Embryonic facial prominence (tissue), 1 donor: ENCODE data around the gene PRH1.

Experiments
- DNase-seq: peaks from one replicate; pipeline ENCODE4 v3.0.0-alpha.2; 2016; ENCODE audit errors: extremely low spot score

PRH1 gene

GRCh38 chr12:10884086-10884725, at the start of gene PRH1:
Gene PRH1, minus strand, starts transcription at chr12:10884255. Its CDS starts 38 bp downstream, at chr12:10884217.
- no peak for DNase-seq

GRCh38 chr12:10928746-10929286, 44.8 kb upstream of the PRH1 start, which contains the start of gene PRH2:
Gene PRH2, plus strand, starts transcription at chr12:10929236. Its CDS starts 38 bp downstream, at chr12:10929274.
- DNase-seq, result no peak

GRCh38 chr12:10926269-10926668, 42.2 kb upstream of the PRH1 start:
- DNase-seq, result no peak

DNA sequence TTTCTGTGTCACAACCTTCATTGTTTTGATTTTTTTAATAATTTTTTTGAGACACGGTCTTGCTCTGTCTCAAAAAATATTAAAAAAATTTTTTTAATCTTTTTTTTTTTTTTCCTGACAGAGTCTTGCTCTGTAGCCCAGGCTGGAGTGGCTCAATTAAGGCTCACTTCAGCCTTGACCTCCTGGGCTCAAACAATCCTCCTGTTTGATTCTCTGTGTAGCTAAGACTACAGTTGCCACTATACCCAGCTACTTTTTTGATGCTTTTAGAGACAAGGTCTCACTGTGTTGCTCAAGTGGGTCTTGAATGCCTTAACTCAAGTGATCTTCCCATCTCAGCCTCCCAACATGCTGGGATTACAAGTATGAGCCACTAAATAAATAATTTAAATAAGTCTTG, 35.8 kb upstream of the PRH1 start:
- DNase-seq, result no peak

- DNase-seq, result no peak
These were observed 26.3 kb upstream of the PRH1 start for GRCh38 chr12:10910380-10910779.

GRCh38 chr12:10909462-10909861, 25.4 kb upstream of the PRH1 start, which contains the start of gene TAS2R13:
Gene TAS2R13, minus strand, starts transcription at chr12:10909562. Its CDS starts 264 bp downstream, at chr12:10909298.
- DNase-seq, result no peak

- DNase-seq, result no peak
These were observed 20.6 kb upstream of the PRH1 start for GRCh38 chr12:10904686-10905085.

DNA sequence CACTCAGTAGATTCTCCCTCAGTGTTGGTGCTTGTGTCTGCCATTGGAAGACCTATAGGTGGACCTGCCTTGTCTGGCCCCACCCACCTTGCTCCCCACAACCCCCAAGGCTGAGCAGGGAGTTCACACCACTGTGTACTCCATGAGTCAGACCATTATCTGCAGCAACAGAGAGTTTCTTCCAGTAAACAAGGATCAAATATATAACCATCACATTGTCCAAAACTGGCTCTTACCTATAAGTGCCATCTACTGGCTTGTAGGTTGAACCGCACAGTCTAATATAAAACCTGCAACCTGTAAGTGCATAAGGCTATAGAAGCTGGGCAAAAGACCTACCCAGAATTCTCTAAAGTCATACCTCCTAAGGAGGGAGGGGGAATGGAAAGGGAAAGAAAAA, 17.4 kb upstream of the PRH1 start:
- DNase-seq, result no peak

DNA sequence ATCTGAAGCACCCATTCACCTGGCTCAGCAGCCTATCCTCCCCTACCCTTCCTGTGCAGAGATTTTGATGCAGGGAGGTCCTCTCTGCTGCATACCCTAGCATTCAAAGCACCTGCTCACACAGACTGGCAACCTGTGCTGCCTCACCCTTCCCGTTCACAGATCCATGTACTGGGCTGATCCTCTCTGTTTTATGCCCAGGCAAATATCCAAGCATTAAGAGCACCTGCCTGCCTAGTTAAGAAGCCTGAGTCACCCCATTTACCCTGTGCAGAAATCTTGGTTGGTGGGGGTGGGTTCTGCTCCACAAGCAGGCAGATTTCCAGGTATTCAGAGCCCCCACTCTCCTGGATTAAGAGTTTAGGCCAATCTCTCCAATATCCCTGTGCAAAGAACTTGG, 16.9 kb upstream of the PRH1 start:
- DNase-seq, result no peak

DNA sequence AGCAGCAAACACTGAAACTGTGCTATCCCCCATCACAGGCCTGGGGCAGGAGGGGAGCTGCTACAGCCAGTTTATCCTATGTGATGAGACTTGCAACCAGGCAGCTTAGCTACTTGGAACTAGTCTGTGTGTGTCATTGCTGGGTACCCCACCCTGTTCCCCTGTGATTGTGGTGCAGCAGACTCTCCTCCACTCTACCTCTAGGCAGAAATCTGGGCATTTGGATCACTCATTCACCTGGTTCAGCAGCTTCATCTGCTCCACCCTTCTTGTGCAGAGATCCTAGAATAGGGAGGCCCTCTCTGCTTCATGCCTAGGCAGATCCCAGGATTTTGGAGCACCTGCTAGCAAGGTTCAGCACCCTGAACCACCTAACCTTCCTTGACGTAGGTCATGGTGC, 16.5 kb upstream of the PRH1 start:
- DNase-seq, result no peak

GRCh38 chr12:10896854-10897253, 12.8 kb upstream of the PRH1 start:
- DNase-seq, result no peak

- no peak for DNase-seq
These were observed 7.9 kb upstream of the PRH1 start for GRCh38 chr12:10891937-10892336.

DNA sequence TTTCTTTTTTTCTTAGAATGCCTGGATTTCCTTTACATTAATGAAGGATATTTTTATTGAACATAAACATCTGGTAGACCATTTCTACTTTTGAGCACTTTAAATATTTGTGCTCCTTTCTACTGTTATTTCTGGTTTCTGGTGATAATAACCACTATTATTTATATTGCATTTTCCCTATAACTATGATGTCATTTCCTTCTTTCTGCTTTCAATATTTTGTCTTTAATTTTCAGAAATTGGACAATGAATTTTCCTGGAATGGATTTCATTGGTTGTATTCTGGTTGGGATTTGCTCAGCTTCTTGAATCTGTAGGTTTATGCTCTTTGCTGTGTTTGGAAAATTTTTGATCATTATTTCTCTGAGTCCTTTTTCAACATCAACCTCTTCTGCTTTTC, 5.2 kb upstream of the PRH1 start:
- DNase-seq, result no peak

DNA sequence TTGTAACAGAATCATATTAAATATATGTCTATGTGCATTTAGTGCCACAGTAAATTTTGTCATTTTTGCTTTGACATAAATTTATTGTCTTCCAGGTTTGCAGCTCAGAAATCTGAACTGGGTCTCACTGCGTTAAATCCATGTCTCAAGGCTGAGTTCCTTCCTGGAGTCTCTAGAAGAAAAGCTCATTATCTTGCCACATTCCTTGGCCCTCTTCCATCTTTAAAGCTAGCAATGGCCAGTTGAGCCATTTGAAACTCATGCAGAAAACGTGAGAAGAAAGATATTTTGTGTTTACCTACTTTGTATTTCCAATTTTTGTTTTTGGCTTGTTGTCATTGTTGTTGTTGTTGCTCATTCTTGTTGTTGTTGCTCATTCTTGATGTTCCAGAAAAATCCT, 10.7 kb downstream of the PRH1 start:
- DNase-seq, result no peak

- no peak for DNase-seq
These were observed 16.7 kb downstream of the PRH1 start for GRCh38 chr12:10867381-10867780.

GRCh38 chr12:10863512-10864218, 20.4 kb downstream of the PRH1 start:
- DNase-seq, result no peak

GRCh38 chr12:10861366-10861765, 22.7 kb downstream of the PRH1 start:
- no peak for DNase-seq

DNA sequence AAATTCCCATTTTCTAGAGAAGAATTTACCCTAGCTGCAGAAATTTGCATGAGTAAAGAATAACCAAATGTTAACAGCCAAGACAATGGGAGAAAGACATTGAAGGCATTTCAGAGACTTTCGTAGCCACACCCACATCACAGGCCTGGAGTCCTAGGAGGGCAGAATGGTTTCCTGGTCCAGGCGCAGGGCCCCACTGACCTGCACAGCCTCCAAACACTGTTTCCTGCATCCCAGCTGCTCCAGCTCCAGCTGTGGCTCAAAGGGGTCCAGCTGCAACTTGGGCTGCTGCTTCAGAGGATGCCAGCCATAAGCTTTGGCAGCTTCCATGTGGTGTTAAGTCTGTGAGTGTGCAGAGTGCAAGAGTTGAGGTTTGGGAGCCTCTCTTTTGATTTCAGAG, 28.2 kb downstream of the PRH1 start:
- no peak for DNase-seq

DNA sequence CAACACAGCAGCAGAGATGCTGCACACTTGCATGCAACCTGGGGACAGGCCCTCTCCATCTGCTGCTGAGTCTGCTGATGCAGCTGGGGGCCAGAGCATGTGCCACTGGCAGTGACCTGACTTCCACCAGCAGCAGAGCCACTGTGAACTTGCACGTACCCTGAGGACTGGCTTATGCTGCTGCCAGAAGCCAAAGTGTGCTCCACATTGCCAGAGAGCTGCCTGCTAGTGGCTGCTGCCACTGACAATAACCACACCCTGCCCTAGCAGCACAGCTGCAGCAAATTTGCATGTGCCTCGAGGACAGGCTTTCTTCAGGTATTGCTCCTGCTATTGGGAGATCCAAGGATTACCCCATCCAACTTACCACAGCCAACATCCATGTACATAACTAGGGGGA, 30.3 kb downstream of the PRH1 start:
- DNase-seq, result no peak

DNA sequence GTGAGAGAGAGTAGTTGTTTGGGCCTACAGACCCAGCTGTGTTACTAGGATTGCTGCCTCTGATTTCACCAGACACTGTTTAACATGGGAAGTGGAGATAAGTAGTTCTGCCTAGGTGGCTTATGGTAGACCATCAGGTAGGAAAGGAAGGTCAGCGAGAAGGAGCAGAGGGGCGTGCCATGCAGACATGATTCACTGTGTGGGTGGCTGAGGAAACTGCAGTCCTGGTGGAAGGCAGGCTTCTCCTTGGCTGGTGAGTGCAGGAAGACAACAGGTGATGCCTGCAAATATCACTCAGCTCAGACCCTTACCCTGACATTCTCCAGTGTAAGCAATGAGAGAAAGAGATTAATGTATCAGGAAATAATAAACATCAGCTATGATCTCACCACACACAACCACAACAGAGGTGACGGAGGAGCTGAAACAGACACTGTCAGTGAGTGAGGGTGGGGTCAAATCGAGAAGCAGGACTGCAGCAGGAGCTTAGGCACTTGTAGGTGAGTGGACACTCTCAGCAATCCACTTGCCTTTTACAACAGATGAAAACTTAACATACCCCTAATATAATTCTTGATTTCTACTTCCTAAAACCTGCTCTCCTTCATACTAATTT, 32.7 kb downstream of the PRH1 start:
- no peak for DNase-seq

GRCh38 chr12:10849425-10849878, 34.6 kb downstream of the PRH1 start, which contains the start of gene PRR4:
Gene PRR4, minus strand, starts transcription at chr12:10849475. Its CDS starts 38 bp downstream, at chr12:10849437.
- no peak for DNase-seq

DNA sequence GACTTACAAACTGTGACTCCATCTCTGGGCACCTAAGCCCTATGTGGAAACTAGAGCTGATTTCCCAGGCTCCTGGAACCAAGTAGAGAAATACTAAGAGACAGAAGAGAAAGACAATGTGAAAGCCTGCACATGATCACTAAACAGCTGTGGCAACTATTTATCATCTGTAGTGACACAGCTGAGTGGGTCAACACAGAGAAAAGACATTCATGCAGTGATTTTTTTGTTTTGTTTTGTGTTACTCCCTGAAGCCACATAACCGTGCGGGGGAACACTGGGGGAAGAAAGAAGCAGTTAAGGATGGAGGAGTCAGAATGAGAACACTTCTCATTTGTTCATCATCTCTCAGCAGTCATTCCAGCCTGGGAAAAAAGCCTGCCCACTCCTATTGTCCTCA, 36.3 kb downstream of the PRH1 start:
- DNase-seq, result no peak
